DND-41 (cell line): Measurements from ENCODE around the gene TEN1.

Experiments used
- ATAC-seq: fragments of 200-7000 bp; cut with Tn5 transposase; 3 replicates; pipeline ENCODE4 v1.9.1; 2021; ENCODE audit warnings: low read depth; ENCODE audit not compliant: insufficient read depth
- DNase-seq: peaks from one replicate; pipeline ENCODE4 v3.0.0-alpha.2; 2020
- H2AFZ ChIP-seq: 2 replicates; pipeline ENCODE4 v1.6.0; 2012; ENCODE audit warnings: low read depth, low read length
- H3K27ac ChIP-seq: 2 replicates; pipeline ENCODE4 v1.5.1; 2012; ENCODE audit warnings: low read length, inconsistent platforms
- H3K27me3 ChIP-seq: fragments of 200-600 bp; sonication (generic); 2 replicates; pipeline ENCODE4 v1.6.0; 2012; ENCODE audit warnings: low read length, mild to moderate bottlenecking, inconsistent platforms; ENCODE audit not compliant: insufficient read depth, poor library complexity
- H3K36me3 ChIP-seq: 2 replicates; pipeline ENCODE4 v1.5.1; 2012; ENCODE audit warnings: low read length, inconsistent platforms; ENCODE audit not compliant: insufficient read depth
- H3K4me1 ChIP-seq: 2 replicates; pipeline ENCODE4 v1.5.1; 2012; ENCODE audit warnings: mild to moderate bottlenecking, low read length; ENCODE audit not compliant: insufficient read depth
- H3K4me2 ChIP-seq: 2 replicates; pipeline ENCODE4 v1.6.0; 2012; ENCODE audit warnings: mild to moderate bottlenecking, moderate library complexity, low read length, inconsistent platforms; ENCODE audit not compliant: insufficient read depth
- H3K4me3 ChIP-seq, 2 experiments: fragments of 200-600 bp in 1 of 2; shearing (Covaris generic) in 1 of 2; 2 replicates each; pipeline ENCODE4 v1.5.1; 2012 to 2016; ENCODE audit warnings: inconsistent platforms in 2 of 2, low read length in 2 of 2, mild to moderate bottlenecking in 2 of 2, low read depth in 1 of 2, moderate library complexity in 1 of 2
- H3K79me2 ChIP-seq: 2 replicates; pipeline ENCODE4 v1.6.0; 2012; ENCODE audit warnings: low read length, inconsistent platforms; ENCODE audit not compliant: insufficient read depth
- H3K9ac ChIP-seq: 2 replicates; pipeline ENCODE4 v1.6.0; 2012; ENCODE audit warnings: low read depth, mild to moderate bottlenecking, inconsistent platforms, low read length, moderate library complexity
- H3K9me3 ChIP-seq: 2 replicates; pipeline ENCODE4 v1.5.1; 2012; ENCODE audit warnings: low read length, moderate library complexity, mild to moderate bottlenecking, inconsistent platforms; ENCODE audit not compliant: insufficient read depth, severe bottlenecking
- H4K20me1 ChIP-seq: 2 replicates; pipeline ENCODE4 v1.6.0; 2012; ENCODE audit warnings: low read length; ENCODE audit not compliant: insufficient read depth
- EZH2 ChIP-seq: IDR thresholded peaks from 3 replicates; pipeline ENCODE4 v1.6.1; 2012; ENCODE audit warnings: borderline replicate concordance, low read depth, mild to moderate bottlenecking, moderate library complexity, low read length, inconsistent platforms; ENCODE audit not compliant: severe bottlenecking
- TF ChIP-seq, protein P1 (sequence below): IDR thresholded peaks from 2 replicates; pipeline ENCODE4 v1.5.1; 2012; ENCODE audit warnings: borderline replicate concordance, low read length, moderate library complexity, mild to moderate bottlenecking; ENCODE audit not compliant: poor library complexity, severe bottlenecking; ENCODE audit errors: extremely low read depth

The TEN1 gene

DNA sequence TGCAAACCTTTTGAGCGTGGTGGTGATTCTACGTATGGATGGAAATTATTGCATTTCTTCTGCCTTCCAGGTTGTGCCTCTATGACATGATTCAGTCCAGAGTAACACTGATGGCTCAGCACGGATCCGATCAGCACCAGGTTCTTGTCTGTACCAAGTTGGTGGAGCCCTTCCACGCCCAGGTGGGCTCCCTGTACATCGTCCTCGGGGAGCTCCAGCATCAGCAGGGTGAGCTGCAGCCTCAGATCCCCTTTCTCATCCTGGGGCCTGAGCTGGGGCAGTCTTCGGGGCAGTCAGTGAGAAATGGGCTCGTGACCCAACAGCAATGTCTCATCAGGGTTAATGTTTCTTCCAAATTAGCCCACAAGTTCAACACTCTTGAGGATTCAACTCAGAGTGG lies 12.4 kb downstream of the TEN1 start:
- no peak overlapping the region for H3K4me3 ChIP-seq
- no peak for TF ChIP-seq EZH2
- TF ChIP-seq, protein P1, sequence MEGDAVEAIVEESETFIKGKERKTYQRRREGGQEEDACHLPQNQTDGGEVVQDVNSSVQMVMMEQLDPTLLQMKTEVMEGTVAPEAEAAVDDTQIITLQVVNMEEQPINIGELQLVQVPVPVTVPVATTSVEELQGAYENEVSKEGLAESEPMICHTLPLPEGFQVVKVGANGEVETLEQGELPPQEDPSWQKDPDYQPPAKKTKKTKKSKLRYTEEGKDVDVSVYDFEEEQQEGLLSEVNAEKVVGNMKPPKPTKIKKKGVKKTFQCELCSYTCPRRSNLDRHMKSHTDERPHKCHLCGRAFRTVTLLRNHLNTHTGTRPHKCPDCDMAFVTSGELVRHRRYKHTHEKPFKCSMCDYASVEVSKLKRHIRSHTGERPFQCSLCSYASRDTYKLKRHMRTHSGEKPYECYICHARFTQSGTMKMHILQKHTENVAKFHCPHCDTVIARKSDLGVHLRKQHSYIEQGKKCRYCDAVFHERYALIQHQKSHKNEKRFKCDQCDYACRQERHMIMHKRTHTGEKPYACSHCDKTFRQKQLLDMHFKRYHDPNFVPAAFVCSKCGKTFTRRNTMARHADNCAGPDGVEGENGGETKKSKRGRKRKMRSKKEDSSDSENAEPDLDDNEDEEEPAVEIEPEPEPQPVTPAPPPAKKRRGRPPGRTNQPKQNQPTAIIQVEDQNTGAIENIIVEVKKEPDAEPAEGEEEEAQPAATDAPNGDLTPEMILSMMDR: no peak
- H3K9ac ChIP-seq: no peak overlapping the region
- no peaks in the 10 kb centered on the region for H3K27me3 ChIP-seq
- H3K4me1 ChIP-seq: no peaks in the 10 kb centered on the region
- no peak overlapping the region for H3K4me2 ChIP-seq
- H4K20me1 ChIP-seq: no peaks in the 10 kb centered on the region
- H2AFZ ChIP-seq: no peak overlapping the region
- H3K27ac ChIP-seq: no peak overlapping the region
- no peaks in the 10 kb centered on the region for H3K79me2 ChIP-seq
- DNase-seq (no peak), ATAC-seq (no peak)
- H3K36me3 ChIP-seq: peaks cover 17% of the 10 kb centered on the region; the same call in 1 of the 2 replicates
- no peaks in the 10 kb centered on the region for H3K9me3 ChIP-seq

- H3K27ac ChIP-seq: no peak overlapping the region
- no peak for DNase-seq
- ATAC-seq: no peak
Measured at GRCh38 chr17:75994802-75995370, 15.8 kb downstream of the TEN1 start.

GRCh38 chr17:75995385-75995925 lies 16.4 kb downstream of the TEN1 start:
- H4K20me1 ChIP-seq: no peaks in the 10 kb centered on the region
- no peaks in the 10 kb centered on the region for H3K4me1 ChIP-seq
- ATAC-seq (no peak), DNase-seq (no peak)
- H2AFZ ChIP-seq: no peak overlapping the region
- no peaks in the 10 kb centered on the region for H3K79me2 ChIP-seq
- H3K27me3 ChIP-seq: no peaks in the 10 kb centered on the region
- peaks cover 14% of the 10 kb centered on the region; the same call in 1 of the 2 replicates for H3K36me3 ChIP-seq
- no peak overlapping the region for H3K4me3 ChIP-seq
- no peak overlapping the region for H3K9ac ChIP-seq
- H3K9me3 ChIP-seq: no peaks in the 10 kb centered on the region
- no peak overlapping the region for H3K27ac ChIP-seq
- no peak overlapping the region for H3K4me2 ChIP-seq
- TF ChIP-seq, protein P1: no peak
- TF ChIP-seq EZH2: no peak

More at GRCh38 chr17:75994802-75995370, 15.8 kb downstream of the TEN1 start:
- no peak for TF ChIP-seq EZH2
- TF ChIP-seq, protein P1: no peak
- H3K4me2 ChIP-seq: no peak overlapping the region
- no peak overlapping the region for H3K9ac ChIP-seq
- no peaks in the 10 kb centered on the region for H4K20me1 ChIP-seq
- no peaks in the 10 kb centered on the region for H3K27me3 ChIP-seq
- peaks cover 14% of the 10 kb centered on the region; the same call in 1 of the 2 replicates for H3K36me3 ChIP-seq
- no peak overlapping the region for H2AFZ ChIP-seq
- H3K4me1 ChIP-seq: no peaks in the 10 kb centered on the region
- no peaks in the 10 kb centered on the region for H3K79me2 ChIP-seq
- H3K4me3 ChIP-seq: no peak overlapping the region
- H3K9me3 ChIP-seq: no peaks in the 10 kb centered on the region
